Endothelial cell of umbilical vein (primary cell): Measurements from ENCODE around the gene RPS6KA5. TPM values are rescaled to one million over a fixed set of nuclear protein-coding genes. Genes with fewer than 3 reads are reported as not detected.

Experiments used
- BruUV-seq: library from RNA; stranded (reverse); fragments of 400-500 nt; replicated peaks from 2 replicates; lab custom pipeline; 2021; lab: Mats Ljungman, UMichigan
- CTCF ChIA-PET: fragments of 300-600, 350-600 bp; sonication (Branson Sonifier 250); formaldehyde crosslinking; loops from one replicate; lab custom pipeline; 2021; ENCODE audit warnings: antibody characterized with exemption, inconsistent platforms; lab: Charles Lee
- POLR2A ChIA-PET: fragments of 300-600, 350-600 bp; sonication (Branson Sonifier 250); formaldehyde crosslinking; loops from one replicate; lab custom pipeline; 2021; ENCODE audit warnings: antibody characterized with exemption, inconsistent platforms; lab: Charles Lee
- DNase-seq: peaks from one replicate; pipeline ENCODE4 v3.0.0-alpha.2; 2011; ENCODE audit warnings: low read depth, low spot score
- FAIRE-seq: peaks from 2 replicates; lab custom pipeline; 2011; peaks lifted over from hg19 to GRCh38; lab: Jason Lieb, UNC
- H2AFZ ChIP-seq: 2 replicates; pipeline ENCODE4 v1.6.0; 2012; ENCODE audit warnings: low read depth, low read length, control low read depth, inconsistent platforms
- H3K27ac ChIP-seq: 2 replicates; pipeline ENCODE4 v1.5.1; 2011; ENCODE audit warnings: low read depth, mild to moderate bottlenecking, control low read depth, low read length, moderate library complexity; ENCODE audit not compliant: insufficient read depth
- H3K27me3 ChIP-seq, 2 experiments: 2 replicates each; pipeline versions ENCODE4 v1.6.0 to v1.6.1; 2011; ENCODE audit warnings: low read length in 2 of 2, mixed read lengths in 1 of 2; ENCODE audit not compliant: control insufficient read depth in 2 of 2, insufficient read depth in 2 of 2
- H3K36me3 ChIP-seq, 2 experiments: 2 replicates in 1 of 2; 3 replicates in 1 of 2; pipeline ENCODE4 v1.5.1; 2011; ENCODE audit warnings: low read length in 2 of 2, mild to moderate bottlenecking in 1 of 2, moderate library complexity in 1 of 2; ENCODE audit not compliant: control insufficient read depth in 2 of 2, insufficient read depth in 2 of 2; ENCODE audit errors: extremely low read depth in 1 of 2
- H3K4me1 ChIP-seq: 3 replicates; pipeline ENCODE4 v1.5.1; 2011; ENCODE audit warnings: mild to moderate bottlenecking, low read length; ENCODE audit not compliant: control insufficient read depth, insufficient read depth; ENCODE audit errors: extremely low read depth
- H3K4me2 ChIP-seq: 2 replicates; pipeline ENCODE4 v1.6.1; 2011; ENCODE audit warnings: low read length, control low read depth, mixed read lengths; ENCODE audit not compliant: insufficient read depth
- H3K4me3 ChIP-seq, 3 experiments: fragments of 200-600 bp in 1 of 3; sonication (generic), shearing (Covaris generic) in 1 of 3; replicated peaks in 1 of 3; 2 replicates each; pipeline ENCODE4 v1.5.1; 2011 to 2016; ENCODE audit warnings: control low read depth in 3 of 3, low read length in 3 of 3, mild to moderate bottlenecking in 2 of 3, inconsistent platforms in 1 of 3, low read depth in 1 of 3, moderate library complexity in 1 of 3; ENCODE audit not compliant: insufficient read depth in 1 of 3
- H3K79me2 ChIP-seq: 2 replicates; pipeline ENCODE4 v1.6.0; 2012; ENCODE audit warnings: low read length, inconsistent platforms; ENCODE audit not compliant: control insufficient read depth, insufficient read depth
- H3K9ac ChIP-seq: replicated peaks from 2 replicates; pipeline ENCODE3; 2011; ENCODE audit warnings: low read length, control low read depth; ENCODE audit not compliant: insufficient read depth; ENCODE audit errors: extremely low read depth
- H3K9me1 ChIP-seq: replicated peaks from 3 replicates; pipeline ENCODE4 v1.6.0; 2011; ENCODE audit warnings: mild to moderate bottlenecking, low read length; ENCODE audit not compliant: control insufficient read depth, insufficient read depth; ENCODE audit errors: extremely low read depth
- H3K9me3 ChIP-seq: replicated peaks from 2 replicates; pipeline ENCODE4 v1.5.1; 2012; ENCODE audit warnings: low read length, inconsistent platforms; ENCODE audit not compliant: control insufficient read depth, insufficient read depth
- H4K20me1 ChIP-seq: replicated peaks from 2 replicates; pipeline ENCODE3; 2011; ENCODE audit warnings: mild to moderate bottlenecking, low read length; ENCODE audit not compliant: control insufficient read depth, insufficient read depth; ENCODE audit errors: extremely low read depth
- EZH2 ChIP-seq: IDR thresholded peaks from 2 replicates; pipeline ENCODE4 v1.6.1; 2012; ENCODE audit warnings: borderline replicate concordance, low read depth, mild to moderate bottlenecking, moderate library complexity, low read length, inconsistent platforms; ENCODE audit not compliant: severe bottlenecking
- FOS ChIP-seq: IDR thresholded peaks from 2 replicates; pipeline ENCODE4 v1.6.1; 2011; ENCODE audit warnings: mild to moderate bottlenecking, low read length, moderate library complexity, borderline replicate concordance; ENCODE audit not compliant: insufficient read depth
- GATA2 ChIP-seq: IDR thresholded peaks from 2 replicates; pipeline ENCODE4 v1.7.0; 2011; ENCODE audit warnings: low read depth, mild to moderate bottlenecking, moderate library complexity, mixed read lengths, low read length; ENCODE audit not compliant: insufficient read length, insufficient read depth
- JUN ChIP-seq: IDR thresholded peaks from 2 replicates; pipeline ENCODE4 v1.6.1; 2011; ENCODE audit warnings: borderline replicate concordance, low read depth; ENCODE audit not compliant: insufficient read length, insufficient read depth
- MYC ChIP-seq: IDR thresholded peaks from one replicate; pipeline ENCODE4 v1.6.1; 2011; ENCODE audit warnings: mild to moderate bottlenecking, low read depth, low read length
- POLR2A ChIP-seq: IDR thresholded peaks from 2 replicates; pipeline ENCODE4 v1.6.1; 2012; ENCODE audit warnings: low read depth, mild to moderate bottlenecking, control low read depth, low read length
- POLR2AphosphoS5 ChIP-seq: IDR thresholded peaks from 2 replicates; pipeline ENCODE4 v1.6.1; 2012; ENCODE audit warnings: low read depth, mild to moderate bottlenecking, control low read depth, low read length, moderate library complexity; ENCODE audit not compliant: insufficient read depth
- dilution Hi-C: fragments of 300-500 bp; cut with MboI; formaldehyde crosslinking; loops from one replicate; pipeline ENCODE4 v1.15.0; 2019; ENCODE audit warnings: low sequenced_read_pairs; ENCODE audit not compliant: extremely low pct_ligation_motif_present
- intact Hi-C: fragments of 100-400 bp; cut with micrococcal nuclease; formaldehyde crosslinking; loops from one replicate; pipeline ENCODE4 v1.10.0; 2022
- polyA plus RNA-seq, 4 experiments: library from polyadenylated mRNA; depleted of rRNA in 3 of 4; stranded (reverse) in 3 of 4; unstranded in 1 of 4; fragments of >200 nt; gene quantifications; 2 replicates each; pipeline versions ENCODE4 v1.2.1 to v1.2.3, GENCODE V29; 2011 to 2012; ENCODE audit warnings: missing spikeins in 1 of 4
- total RNA-seq: library from RNA; stranded (reverse); gene quantifications from 2 replicates; pipeline ENCODE4 v1.2.3, GENCODE V29; 2021
- TF ChIP-seq, protein P1 (sequence below): IDR thresholded peaks from 2 replicates; pipeline ENCODE4 v1.6.1; 2011; ENCODE audit not compliant: insufficient read depth, insufficient read length
- TF ChIP-seq, protein P2 (sequence below), 2 donors: IDR thresholded peaks; 1 replicate in 1 of 2; 2 replicates in 1 of 2; pipeline ENCODE4 v1.5.1; 2011; ENCODE audit warnings: low read length in 2 of 2, mild to moderate bottlenecking in 2 of 2, moderate library complexity in 2 of 2, control low read depth in 1 of 2, inconsistent platforms in 1 of 2, low read depth in 1 of 2; ENCODE audit not compliant: insufficient read depth in 1 of 2; ENCODE audit errors: extremely low read depth in 1 of 2

RPS6KA5 gene
- total and polyA plus RNA-seq, 2 donors (not counting 3 experiments of a cell fraction or from before 2014, with no cell fraction given): 2.9 to 5.4 TPM

DNA sequence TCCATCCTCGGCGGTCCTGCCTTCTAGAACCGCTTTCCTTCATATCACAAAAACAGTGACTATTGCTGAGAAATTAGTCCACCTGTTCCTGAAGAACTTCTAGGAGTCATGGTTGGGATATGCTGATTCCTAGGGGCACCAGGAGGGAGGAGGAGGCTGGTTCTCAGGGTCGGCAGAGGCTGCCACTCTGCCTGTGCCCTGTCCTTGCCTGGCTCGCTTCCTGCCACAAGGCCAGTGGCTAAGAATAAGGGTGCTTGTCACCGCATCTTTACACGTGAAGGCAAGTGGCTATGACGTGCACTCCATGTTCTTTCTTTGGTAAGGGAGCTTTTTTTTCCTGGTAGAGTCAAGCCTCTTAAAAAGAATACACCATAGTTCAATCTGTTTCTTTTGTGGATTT is 34.7 kb upstream of the RPS6KA5 start:
- dilution Hi-C loops (no loop called here), intact Hi-C loops (no loop called here)
- no peak for TF ChIP-seq FOS
- TF ChIP-seq, protein P1, sequence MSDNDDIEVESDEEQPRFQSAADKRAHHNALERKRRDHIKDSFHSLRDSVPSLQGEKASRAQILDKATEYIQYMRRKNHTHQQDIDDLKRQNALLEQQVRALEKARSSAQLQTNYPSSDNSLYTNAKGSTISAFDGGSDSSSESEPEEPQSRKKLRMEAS: no peak
- no peak for TF ChIP-seq POLR2AphosphoS5
- no peak for TF ChIP-seq GATA2
- TF ChIP-seq JUN: no peak
- no peak for TF ChIP-seq EZH2
- TF ChIP-seq MYC: no peak
- no peak for TF ChIP-seq POLR2A
- H3K79me2 ChIP-seq: no peaks in the 10 kb centered on the region
- no peaks in the 10 kb centered on the region for H4K20me1 ChIP-seq
- H3K9me1 ChIP-seq: no peaks in the 10 kb centered on the region
- H3K27me3 ChIP-seq: no peaks in the 10 kb centered on the region
- H3K4me1 ChIP-seq: no peaks in the 10 kb centered on the region
- no peaks in the 10 kb centered on the region for H3K36me3 ChIP-seq
- DNase-seq (no peak), FAIRE-seq (no peak)
- no peak overlapping the region for H3K9ac ChIP-seq
- H3K4me2 ChIP-seq: no peak overlapping the region
- CTCF ChIA-PET: interaction anchor here (1.4 kb wide), 1 partner anchor 34 kb away, joined by 3 read pairs; the partner anchor contains the start of gene RPS6KA5
- no peak overlapping the region for H3K4me3 ChIP-seq
- BruUV-seq: no TSS peak
- no peak overlapping the region for H2AFZ ChIP-seq
- POLR2A ChIA-PET: no interaction called here
- H3K27ac ChIP-seq: no peak overlapping the region
- no peaks in the 10 kb centered on the region for H3K9me3 ChIP-seq

DNA sequence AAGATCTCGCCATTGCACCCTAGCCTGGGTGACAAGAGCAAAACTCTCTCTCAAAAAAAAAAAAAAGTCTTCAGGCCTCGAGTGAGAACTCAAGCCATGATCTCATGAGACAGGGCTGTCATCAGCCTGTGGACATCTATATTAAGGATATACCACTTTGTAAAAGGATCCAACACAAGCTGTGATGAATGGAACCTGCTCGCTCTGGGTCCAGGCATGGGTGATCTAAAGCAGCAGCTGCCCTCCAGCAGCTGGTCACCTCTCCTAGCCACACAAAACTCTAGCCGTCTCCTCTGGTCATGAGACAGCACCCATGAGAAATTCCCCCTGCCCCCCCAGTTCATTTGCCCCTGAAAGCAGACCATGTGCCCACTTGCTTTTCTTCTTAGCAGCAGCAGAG is 34.3 kb upstream of the RPS6KA5 start:
- H3K9me3 ChIP-seq: no peaks in the 10 kb centered on the region
- intact Hi-C loops (no loop called here), dilution Hi-C loops (no loop called here)
- H3K4me3 ChIP-seq: no peak overlapping the region
- FAIRE-seq (no peak), DNase-seq (no peak)
- no peaks in the 10 kb centered on the region for H3K27me3 ChIP-seq
- H4K20me1 ChIP-seq: no peaks in the 10 kb centered on the region
- no peak overlapping the region for H2AFZ ChIP-seq
- H3K27ac ChIP-seq: no peak overlapping the region
- no peaks in the 10 kb centered on the region for H3K4me1 ChIP-seq
- H3K4me2 ChIP-seq: no peak overlapping the region
- H3K9ac ChIP-seq: no peak overlapping the region
- no peaks in the 10 kb centered on the region for H3K79me2 ChIP-seq
- POLR2A ChIA-PET: no interaction called here
- TF ChIP-seq JUN (no peak), EZH2 (no peak), FOS (no peak), POLR2A (no peak), MYC (no peak), POLR2AphosphoS5 (no peak), GATA2 (no peak)
- TF ChIP-seq, protein P2, sequence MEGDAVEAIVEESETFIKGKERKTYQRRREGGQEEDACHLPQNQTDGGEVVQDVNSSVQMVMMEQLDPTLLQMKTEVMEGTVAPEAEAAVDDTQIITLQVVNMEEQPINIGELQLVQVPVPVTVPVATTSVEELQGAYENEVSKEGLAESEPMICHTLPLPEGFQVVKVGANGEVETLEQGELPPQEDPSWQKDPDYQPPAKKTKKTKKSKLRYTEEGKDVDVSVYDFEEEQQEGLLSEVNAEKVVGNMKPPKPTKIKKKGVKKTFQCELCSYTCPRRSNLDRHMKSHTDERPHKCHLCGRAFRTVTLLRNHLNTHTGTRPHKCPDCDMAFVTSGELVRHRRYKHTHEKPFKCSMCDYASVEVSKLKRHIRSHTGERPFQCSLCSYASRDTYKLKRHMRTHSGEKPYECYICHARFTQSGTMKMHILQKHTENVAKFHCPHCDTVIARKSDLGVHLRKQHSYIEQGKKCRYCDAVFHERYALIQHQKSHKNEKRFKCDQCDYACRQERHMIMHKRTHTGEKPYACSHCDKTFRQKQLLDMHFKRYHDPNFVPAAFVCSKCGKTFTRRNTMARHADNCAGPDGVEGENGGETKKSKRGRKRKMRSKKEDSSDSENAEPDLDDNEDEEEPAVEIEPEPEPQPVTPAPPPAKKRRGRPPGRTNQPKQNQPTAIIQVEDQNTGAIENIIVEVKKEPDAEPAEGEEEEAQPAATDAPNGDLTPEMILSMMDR (IDR thresholded peaks at IDR 0.05; ENCODE audit: extremely low read depth in 1 of 2, insufficient read depth in 1 of 2, low read depth in 1 of 2, low read length in 2 of 2): no peak
- TF ChIP-seq, protein P1: no peak
- no peaks in the 10 kb centered on the region for H3K36me3 ChIP-seq
- no peaks in the 10 kb centered on the region for H3K9me1 ChIP-seq
- no TSS peak for BruUV-seq
- CTCF ChIA-PET: interaction anchor here (1.4 kb wide), 1 partner anchor 34 kb away, joined by 3 read pairs; the partner anchor contains the start of gene RPS6KA5
